Lung (tissue), 12 donors: ENCODE data around the gene STS. TPM values are rescaled to one million over a fixed set of nuclear protein-coding genes. Genes with fewer than 3 reads are reported as not detected.

Experiments used
- ATAC-seq: fragments of 200-7000 bp; cut with Tn5 transposase; one replicate; pipeline ENCODE4 v1.9.1; 2020; ENCODE audit warnings: moderate number of reproducible peaks; ENCODE audit not compliant: insufficient read depth, low FRiP score
- DNase-seq, 3 donors: peaks; one replicate each; pipeline ENCODE4 v3.0.0-alpha.2; 2013 to 2017
- H3K27ac ChIP-seq, 2 donors: one replicate each; pipeline ENCODE4 v1.5.1; 2013; ENCODE audit warnings: mild to moderate bottlenecking in 2 of 2, moderate library complexity in 2 of 2, control low read depth in 1 of 2, inconsistent platforms in 1 of 2, low read depth in 1 of 2, low read length in 1 of 2
- H3K27me3 ChIP-seq, 3 donors: one replicate each; pipeline ENCODE4 v1.5.1; 2013; ENCODE audit warnings: low read length in 2 of 3; ENCODE audit not compliant: control insufficient read depth in 3 of 3, insufficient read depth in 3 of 3
- H3K36me3 ChIP-seq, 4 donors: one replicate each; pipeline ENCODE4 v1.5.1; 2013; ENCODE audit warnings: low read length in 4 of 4, mild to moderate bottlenecking in 1 of 4, moderate library complexity in 1 of 4; ENCODE audit not compliant: control insufficient read depth in 4 of 4, insufficient read depth in 4 of 4
- H3K4me1 ChIP-seq, 5 donors: one replicate each; pipeline ENCODE4 v1.5.1; 2013; ENCODE audit warnings: low read length in 5 of 5, mild to moderate bottlenecking in 2 of 5, moderate library complexity in 1 of 5; ENCODE audit not compliant: control insufficient read depth in 5 of 5, insufficient read depth in 5 of 5
- H3K4me3 ChIP-seq: one replicate; pipeline ENCODE4 v1.5.1; 2013; ENCODE audit warnings: mild to moderate bottlenecking, control low read depth, moderate library complexity
- H3K9ac ChIP-seq, 2 donors: one replicate each; pipeline ENCODE4 v1.5.1; 2013; ENCODE audit warnings: low read length in 2 of 2, control low read depth in 1 of 2; ENCODE audit not compliant: insufficient read depth in 1 of 2
- H3K9me3 ChIP-seq, 4 donors: one replicate each; pipeline ENCODE4 v1.5.1; 2013; ENCODE audit warnings: low read length in 3 of 4, mild to moderate bottlenecking in 1 of 4, moderate library complexity in 1 of 4; ENCODE audit not compliant: control insufficient read depth in 4 of 4, insufficient read depth in 3 of 4
- CTCF ChIP-seq: IDR thresholded peaks from 2 replicates; pipeline ENCODE4 v1.5.1; 2012; ENCODE audit warnings: mild to moderate bottlenecking; ENCODE audit errors: control extremely low read depth, extremely low read depth
- WGBS, 2 donors: extraction: QIAGEN DNeasy Blood & Tissue Kit; methylation state at CpG; one replicate each; pipeline ENCODE4 v1.1.7; 2013; 5-methylcytosine and 5-hydroxymethylcytosine counted together
- polyA plus RNA-seq, 2 donors: library from polyadenylated mRNA; stranded (reverse); fragments of 200-250 nt; gene quantifications; one replicate each; pipeline ENCODE4 v1.2.1, GENCODE V29; 2013
- total RNA-seq, 2 donors: library from RNA; depleted of rRNA in 1 of 2; stranded (reverse); fragments of >200 nt in 1 of 2; gene quantifications; one replicate each; pipeline ENCODE4 v1.2.1, GENCODE V29; 2014 to 2021
- donor health status: control.
- donor health status: control.
- donor health status: Bipolar disorder and iron deficiency.
- donor health status: healthy.
- donor health status: DM: yes; HTN: yes; CAD: no.

The STS gene
- total and polyA plus RNA-seq, 4 donors: 5.1 to 16.7 (median 10.9) TPM

- Histone ChIP-seq H3K4me3 (no peak overlapping the region), H3K9me3 (peaks cover 0 to 2% (median 0%) of the 10 kb centered on the region in 4 donors), H3K9ac (no peak overlapping the region), H3K27me3 (peaks cover 0 to 20% (median 3%) of the 10 kb centered on the region in 3 donors), H3K4me1 (peaks cover 11 to 29% (median 13%) of the 10 kb centered on the region in 5 donors), H3K27ac (peak overlapping the region; percentile 6 to 74), H3K36me3 (no peaks in the 10 kb centered on the region)
- ATAC-seq (no peak), DNase-seq (peak in 2 of 3 donors; percentile 75 to 79)
- WGBS, 2 donors: 76 to 81% methylated on average over 7 of the region's 7 CpGs
- TF ChIP-seq CTCF: no peak
Observed at GRCh38 chrX:7119950-7120877, 27.3 kb upstream of the STS start.

GRCh38 chrX:7120878-7121219, 26.7 kb upstream of the STS start:
- no peak overlapping the region for H3K9ac ChIP-seq
- no peak for ATAC-seq

GRCh38 chrX:7127056-7127455, 20.5 kb upstream of the STS start:
- Histone ChIP-seq H3K9ac (no peak overlapping the region), H3K4me1 (peaks cover 0 to 6% (median 5%) of the 10 kb centered on the region in 5 donors), H3K9me3 (no peaks in the 10 kb centered on the region), H3K27me3 (peaks cover 0 to 9% (median 3%) of the 10 kb centered on the region in 3 donors), H3K27ac (no peak overlapping the region), H3K36me3 (no peaks in the 10 kb centered on the region), H3K4me3 (no peak overlapping the region)
- no peak for TF ChIP-seq CTCF
- DNase-seq (no peak), ATAC-seq (no peak)
- WGBS, 2 donors: 85 to 93% methylated on average over 2 of the region's 2 CpGs

More at GRCh38 chrX:7120878-7121219, 26.7 kb upstream of the STS start:
- H3K36me3 ChIP-seq: no peaks in the 10 kb centered on the region
- peaks cover 0 to 2% (median 0%) of the 10 kb centered on the region in 4 donors for H3K9me3 ChIP-seq
- H3K27me3 ChIP-seq: peaks cover 0 to 16% (median 3%) of the 10 kb centered on the region in 3 donors
- no peak for TF ChIP-seq CTCF
- peak overlapping the region in 1 of 2 donors; percentile 6 for H3K27ac ChIP-seq
- peaks cover 11 to 29% (median 13%) of the 10 kb centered on the region in 5 donors for H3K4me1 ChIP-seq
- no peak overlapping the region for H3K4me3 ChIP-seq
- no peak for DNase-seq
- WGBS, 2 donors: 35 to 47% methylated on average over 2 of the region's 2 CpGs
